MCF 10A (cell line): Measurements from ENCODE around the gene TAAR9. TPM values are rescaled to one million over a fixed set of nuclear protein-coding genes. Genes with fewer than 3 reads are reported as not detected.

Experiments
- BruUV-seq: library from RNA; stranded (reverse); fragments of 400-500 nt; replicated peaks from 2 replicates; lab custom pipeline; 2021; lab: Mats Ljungman, UMichigan
- CTCF ChIA-PET: fragments of 300-600 bp; sonication (Branson Sonifier 250); formaldehyde crosslinking; extraction: SDS; loops from one replicate; lab custom pipeline; 2021; ENCODE audit warnings: antibody characterized with exemption, inconsistent platforms; lab: Yijun Ruan, JAX
- POLR2A ChIA-PET: fragments of 300-600, 350-650 bp; sonication (Branson Sonifier 250); formaldehyde crosslinking; extraction: SDS; loops from one replicate; lab custom pipeline; 2020; ENCODE audit warnings: antibody characterized with exemption, inconsistent platforms; lab: Yijun Ruan, JAX
- DNase-seq: peaks from one replicate; pipeline ENCODE4 v3.0.0-alpha.2; 2018; ENCODE audit not compliant: unreplicated experiment
- H3K27ac Mint-ChIP-seq: one replicate; pipeline ENCODE4 v1.8.0; 2022; ENCODE audit warnings: mild to moderate bottlenecking, low read depth, mixed read lengths; ENCODE audit not compliant: unreplicated experiment
- H3K27me3 Mint-ChIP-seq: one replicate; pipeline ENCODE4 v1.8.0; 2022; ENCODE audit warnings: mixed read lengths; ENCODE audit not compliant: insufficient read depth, unreplicated experiment
- H3K36me3 Mint-ChIP-seq: one replicate; pipeline ENCODE4 v1.8.0; 2022; ENCODE audit warnings: mild to moderate bottlenecking, moderate library complexity, mixed read lengths; ENCODE audit not compliant: insufficient read depth, unreplicated experiment
- H3K4me1 Mint-ChIP-seq: one replicate; pipeline ENCODE4 v1.8.0; 2022; ENCODE audit warnings: mixed read lengths; ENCODE audit not compliant: insufficient read depth, unreplicated experiment
- H3K4me3 Mint-ChIP-seq: one replicate; pipeline ENCODE4 v1.8.0; 2022; ENCODE audit warnings: mild to moderate bottlenecking, moderate library complexity, mixed read lengths; ENCODE audit not compliant: unreplicated experiment
- H3K9me3 Mint-ChIP-seq: one replicate; pipeline ENCODE4 v1.8.0; 2022; ENCODE audit warnings: mixed read lengths; ENCODE audit not compliant: unreplicated experiment
- CTCF ChIP-seq: fragments of 200-600 bp; IDR thresholded peaks from one replicate; pipeline ENCODE4 v1.8.0; 2022; ENCODE audit warnings: antibody characterized with exemption, mild to moderate bottlenecking; ENCODE audit not compliant: unreplicated experiment
- intact Hi-C: fragments of 100-400 bp; cut with micrococcal nuclease; formaldehyde crosslinking; loops from 2 replicates; pipeline ENCODE4 v1.14.1; 2022
- total RNA-seq: library from RNA; stranded (reverse); gene quantifications from 2 replicates; pipeline ENCODE4 v1.2.3, GENCODE V29; 2022

Gene TAAR9
- total RNA-seq, 1 experiment from 2014 or later: not detected

DNA sequence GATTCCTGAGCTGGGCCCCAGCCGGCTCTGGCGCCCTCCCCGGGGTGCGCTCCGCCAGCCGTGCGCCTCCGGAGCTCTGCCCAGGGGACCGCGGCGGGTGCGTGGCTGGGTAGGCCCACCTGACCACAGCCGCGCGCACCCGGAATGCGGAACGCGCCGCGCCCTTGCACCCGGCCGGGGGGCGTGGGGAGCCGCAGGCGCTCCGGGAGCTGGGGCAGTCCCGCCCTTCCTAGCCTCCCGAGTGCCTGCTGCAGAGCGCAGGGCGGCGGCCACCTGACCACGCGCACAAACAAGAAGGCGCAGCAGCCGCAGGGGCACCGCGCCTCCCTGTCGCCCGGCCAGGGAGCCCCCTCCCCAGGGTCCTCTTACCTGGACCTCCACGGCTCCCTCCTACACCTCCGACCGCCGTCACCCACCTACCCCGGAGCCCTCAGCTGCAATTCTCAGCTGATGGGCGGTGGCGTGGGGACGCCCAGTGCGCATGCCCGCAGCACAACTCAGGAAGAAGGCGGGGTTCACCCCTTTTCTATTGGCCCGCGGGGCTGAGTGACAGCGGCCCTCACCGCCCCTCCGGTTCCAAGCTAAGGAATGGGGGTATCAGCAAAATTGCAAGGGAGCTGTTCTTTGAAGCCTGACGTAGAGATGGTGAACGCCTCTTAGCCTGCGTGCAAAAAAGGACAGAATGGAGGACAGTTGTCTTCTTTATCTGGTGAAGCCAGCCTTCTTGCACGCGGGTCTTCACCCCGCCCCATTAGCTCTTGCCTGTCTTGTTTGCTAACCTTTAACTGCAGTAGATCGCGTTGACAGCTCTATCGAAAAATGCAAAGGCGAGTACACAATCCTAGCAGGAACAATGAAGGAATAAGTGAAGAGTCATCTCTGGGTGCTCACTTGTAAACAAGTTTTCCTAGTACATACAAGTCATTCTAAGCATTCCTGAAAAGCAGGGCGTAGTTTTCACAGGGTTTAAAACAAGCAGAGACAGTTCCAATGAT, 25.1 kb upstream of the TAAR9 start, which contains the start of gene STX7:
Gene STX7 (minus strand): TSS at position 479 of the 995 bp plus-strand sequence. CDS start 9,586 bp downstream, outside the sequence.
- BruUV-seq: no TSS peak
- TF ChIP-seq CTCF: no peak
- H3K9me3 Mint-ChIP-seq: no peaks in the 10 kb centered on the region
- DNase-seq: peak; percentile 90
- peak within 1 kb of the TSS; percentile 82 for H3K27ac Mint-ChIP-seq
- no peaks in the 10 kb centered on the region for H3K36me3 Mint-ChIP-seq
- no peaks in the 10 kb centered on the region for H3K27me3 Mint-ChIP-seq
- H3K4me1 Mint-ChIP-seq: peaks cover 27% of the 10 kb centered on the region
- POLR2A ChIA-PET: interaction anchor here (0.6 to 4.5 kb wide), 22 partner anchors 12 to 310 kb away, joined by 3 to 66 read pairs (median 4); partner anchors contain the start of genes RPS12 and SLC18B1
- intact Hi-C loops: no loop called here
- CTCF ChIA-PET: interaction anchor here (0.6 to 1.7 kb wide), 6 partner anchors 18 to 286 kb away, joined by 3 to 6 read pairs (median 4); no protein-coding TSS in a partner anchor
- H3K4me3 Mint-ChIP-seq: peak within 1 kb of the TSS; percentile 92

GRCh38 chr6:132513831-132514545, 24.1 kb upstream of the TAAR9 start:
- no peaks in the 10 kb centered on the region for H3K36me3 Mint-ChIP-seq
- TF ChIP-seq CTCF: no peak
- H3K9me3 Mint-ChIP-seq: no peaks in the 10 kb centered on the region
- peak overlapping the region; percentile 92 for H3K4me3 Mint-ChIP-seq
- POLR2A ChIA-PET: interaction anchor here (0.9 to 4.5 kb wide), 4 partner anchors 251 to 306 kb away, joined by 5 to 66 read pairs (median 14); partner anchors contain the start of genes RPS12 and SLC18B1
- peaks cover 25% of the 10 kb centered on the region for H3K4me1 Mint-ChIP-seq
- H3K27me3 Mint-ChIP-seq: no peaks in the 10 kb centered on the region
- DNase-seq: no peak
- CTCF ChIA-PET: interaction anchor here (0.6 to 1.7 kb wide), 4 partner anchors 18 to 851 kb away, joined by 3 to 6 read pairs (median 4); no protein-coding TSS in a partner anchor
- intact Hi-C loops: no loop called here
- no peak overlapping the region for H3K27ac Mint-ChIP-seq
- no TSS peak for BruUV-seq

DNA sequence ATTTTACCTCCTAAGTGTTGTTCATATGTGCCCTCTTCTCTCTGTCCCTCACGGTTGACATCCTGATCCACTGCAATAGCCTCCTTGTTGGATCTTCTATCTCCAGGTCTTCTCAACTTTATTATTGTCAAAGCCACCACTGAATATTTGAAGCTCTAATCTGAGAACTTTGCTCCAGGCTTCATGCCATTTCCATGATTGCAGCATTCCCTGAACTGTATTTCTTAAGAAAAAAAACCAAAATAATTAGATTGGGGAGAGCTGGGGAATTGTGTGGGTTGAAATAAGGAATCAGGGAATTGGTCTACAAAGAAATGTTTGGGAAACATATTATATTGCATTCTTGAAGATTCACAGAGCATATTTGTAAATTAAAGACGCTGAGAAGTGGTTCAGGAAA, 22.7 kb upstream of the TAAR9 start:
- Mint-ChIP-seq H3K36me3 (no peaks in the 10 kb centered on the region), H3K9me3 (no peaks in the 10 kb centered on the region), H3K27ac (no peak overlapping the region), H3K27me3 (no peaks in the 10 kb centered on the region), H3K4me1 (peaks cover 23% of the 10 kb centered on the region), H3K4me3 (no peak overlapping the region)
- DNase-seq: no peak
- CTCF ChIA-PET: interaction anchor here (0.6 to 0.7 kb wide), 2 partner anchors 23 to 298 kb away, joined by 3 read pairs; no protein-coding TSS in a partner anchor
- intact Hi-C loops: no loop called here
- BruUV-seq: no TSS peak
- TF ChIP-seq CTCF: no peak
- POLR2A ChIA-PET: interaction anchor here (1.1 kb wide), 1 partner anchor 59 kb away, joined by 3 read pairs; no protein-coding TSS in a partner anchor
